Erythroblast (primary cell): Measurements from ENCODE around the gene ARHGEF3.

Experiments
- GATA1 ChIP-seq: IDR thresholded peaks from 2 replicates; pipeline ENCODE4 v1.6.1; 2011; ENCODE audit warnings: low read depth, mild to moderate bottlenecking, control low read depth, low read length, moderate library complexity
- POLR2A ChIP-seq: IDR thresholded peaks from 2 replicates; pipeline ENCODE4 v1.6.1; 2011; ENCODE audit warnings: mild to moderate bottlenecking, low read length

- TF ChIP-seq POLR2A = no peak
- no peak for TF ChIP-seq GATA1
These were observed 119.7 kb downstream of the ARHGEF3 start for GRCh38 chr3:56681984-56682461.
